ENCODE data around the gene MEDAG.

MEDAG gene

DNA sequence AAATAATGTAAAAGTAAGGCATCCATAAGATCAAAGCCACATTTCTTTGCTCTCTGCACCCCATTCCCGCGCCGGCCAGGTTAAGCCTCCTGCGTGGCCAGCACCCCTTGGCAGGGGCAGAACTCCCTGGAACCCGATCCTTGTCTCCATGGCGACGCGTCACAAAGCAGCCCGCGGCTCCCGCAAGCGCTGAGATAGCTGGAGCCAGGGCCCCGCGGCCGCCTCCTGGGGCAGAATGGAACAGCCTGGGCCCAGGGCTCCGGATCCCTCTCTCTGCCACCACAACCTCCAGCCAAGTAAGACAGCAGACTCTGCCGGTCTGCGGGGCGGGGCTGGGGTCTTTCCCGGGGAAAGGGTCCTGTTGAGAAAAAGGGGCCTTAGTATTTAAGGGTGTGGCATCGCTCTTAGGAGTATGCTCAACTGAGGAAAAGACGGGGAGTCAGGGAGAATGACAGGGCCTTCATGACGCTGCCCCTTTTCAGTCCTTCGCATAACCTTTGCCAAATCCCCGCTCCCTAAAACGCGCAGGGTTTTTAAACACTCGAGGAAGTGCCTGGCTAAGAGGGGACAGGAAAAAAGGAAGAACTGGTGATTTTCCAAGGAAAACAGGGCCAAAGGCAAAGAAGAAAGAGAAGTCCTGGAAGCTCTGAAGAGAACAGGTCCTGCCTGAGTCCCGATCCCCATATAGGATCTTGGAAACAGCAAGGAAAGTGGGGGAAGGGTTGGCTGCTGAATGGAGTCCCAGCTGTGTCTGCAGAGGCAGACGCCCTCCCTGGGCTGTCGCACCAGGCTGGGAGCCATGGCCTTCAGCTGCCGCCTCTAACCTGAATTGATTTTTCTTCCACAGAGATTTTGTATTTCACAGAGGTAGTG, 26.6 kb downstream of the MEDAG start, which contains the start of gene TEX26:
TEX26 (plus strand) TSS at position 176 of the 873 bp plus-strand sequence; CDS start at position 236, 60 bp downstream.
- Histone ChIP-seq H3K9me3 (ENCODE audit: control insufficient read depth, insufficient read depth, low read length) (no peaks in the 10 kb centered on the region), H3K4me1 (ENCODE audit: insufficient read depth, low read length) (peaks cover 15% of the 10 kb centered on the region; the same call in 1 of the 2 replicates), H3K9ac (ENCODE audit: low read depth, low read length) (peak within 1 kb of the TSS; percentile 40; the same call in 1 of the 2 replicates), H3K36me3 (ENCODE audit: insufficient read depth, low read length) (no peaks in the 10 kb centered on the region)

DNA sequence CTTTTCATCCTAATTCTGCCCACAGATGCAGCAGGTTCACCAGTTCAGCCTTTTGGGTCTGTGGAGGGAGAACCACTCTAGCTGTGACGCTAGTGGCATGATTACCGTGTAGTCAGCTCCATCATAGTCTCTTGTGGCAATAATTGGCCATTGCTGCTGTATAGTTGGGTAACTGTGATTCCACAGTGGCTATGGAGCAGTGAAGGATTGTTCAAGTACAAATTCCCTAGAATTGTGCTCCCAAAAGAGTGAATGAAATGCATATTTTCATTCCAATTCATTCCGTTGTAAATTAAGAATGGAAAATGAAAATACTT, 27.2 kb downstream of the MEDAG start:
- Histone ChIP-seq H3K9ac (ENCODE audit: low read depth, low read length) (no peak overlapping the region), H3K36me3 (ENCODE audit: insufficient read depth, low read length) (no peaks in the 10 kb centered on the region), H3K9me3 (ENCODE audit: control insufficient read depth, insufficient read depth, low read length) (no peaks in the 10 kb centered on the region), H3K4me1 (ENCODE audit: insufficient read depth, low read length) (peaks cover 15% of the 10 kb centered on the region; the same call in 1 of the 2 replicates)

DNA sequence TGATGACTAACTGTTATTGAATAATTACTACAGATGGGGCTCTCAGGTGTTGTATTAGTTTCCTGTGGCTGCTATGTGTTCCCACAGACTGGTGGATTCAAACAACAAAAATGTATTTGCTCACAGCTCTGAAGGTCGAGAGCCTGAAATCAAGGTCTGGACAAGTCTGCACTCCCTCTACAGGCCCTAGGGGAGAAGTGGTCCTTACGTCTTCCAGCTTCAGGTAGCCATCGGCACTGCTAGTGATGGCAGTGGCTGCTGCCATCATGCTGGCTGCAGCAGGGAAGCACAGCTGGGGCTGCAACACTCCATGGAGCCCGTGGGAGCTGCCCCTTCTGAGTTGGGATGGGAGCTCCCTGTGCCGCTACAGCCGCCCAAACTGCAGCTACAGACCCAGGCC, 28.3 kb downstream of the MEDAG start:
- Histone ChIP-seq H3K9me3 (ENCODE audit: control insufficient read depth, insufficient read depth, low read length) (no peaks in the 10 kb centered on the region), H3K4me1 (ENCODE audit: insufficient read depth, low read length) (peaks cover 9% of the 10 kb centered on the region; the same call in 1 of the 2 replicates), H3K36me3 (ENCODE audit: insufficient read depth, low read length) (no peaks in the 10 kb centered on the region), H3K9ac (ENCODE audit: low read depth, low read length) (no peak overlapping the region)

DNA sequence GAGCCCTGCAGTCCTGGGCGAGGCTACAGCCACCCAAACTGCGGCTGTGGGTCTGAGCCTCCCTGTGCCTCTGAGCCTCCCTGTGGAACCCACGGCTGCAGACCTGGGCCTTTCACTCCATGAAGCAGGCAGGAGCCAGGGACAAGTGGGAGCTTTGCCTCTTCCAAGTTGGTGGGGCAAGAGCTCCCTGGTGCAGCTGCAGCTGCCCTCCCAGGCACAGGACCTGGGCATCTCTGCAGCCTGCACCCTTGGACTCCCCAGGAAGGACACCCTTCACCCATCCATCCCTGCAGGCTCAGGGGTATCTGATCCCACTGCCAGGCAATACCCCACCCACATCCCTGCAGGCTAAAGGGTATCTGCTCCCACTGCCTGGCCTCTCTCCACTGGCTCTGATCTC, 28.7 kb downstream of the MEDAG start:
- H3K9me3 ChIP-seq (ENCODE audit: control insufficient read depth, insufficient read depth, low read length): no peaks in the 10 kb centered on the region
- H3K4me1 ChIP-seq (ENCODE audit: insufficient read depth, low read length): peaks cover 9% of the 10 kb centered on the region; the same call in 1 of the 2 replicates
- no peaks in the 10 kb centered on the region for H3K36me3 ChIP-seq (ENCODE audit: insufficient read depth, low read length)
- H3K9ac ChIP-seq (ENCODE audit: low read depth, low read length): no peak overlapping the region

DNA sequence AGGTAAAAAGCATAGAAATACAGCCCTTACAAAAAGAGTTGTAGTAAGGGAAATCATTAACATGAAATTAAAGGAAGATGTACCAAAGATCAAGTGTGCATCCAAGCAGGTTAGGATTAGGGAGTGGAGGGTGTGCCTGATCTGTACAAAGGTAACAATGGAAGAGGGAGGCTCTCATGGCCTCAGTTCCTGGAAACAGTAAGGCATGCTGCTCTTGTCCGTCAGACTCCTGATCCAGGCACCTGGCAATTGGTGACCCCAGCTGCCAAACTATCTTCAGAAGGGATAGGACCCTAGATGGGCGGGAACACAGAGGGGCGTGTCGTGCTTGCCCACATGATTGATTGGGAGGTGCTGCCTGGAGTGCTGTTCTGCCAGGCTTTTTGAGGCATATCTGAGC, 30.9 kb downstream of the MEDAG start:
- Histone ChIP-seq H3K4me1 (ENCODE audit: insufficient read depth, low read length) (peaks cover 9% of the 10 kb centered on the region; the same call in 1 of the 2 replicates), H3K9me3 (ENCODE audit: control insufficient read depth, insufficient read depth, low read length) (no peaks in the 10 kb centered on the region), H3K36me3 (ENCODE audit: insufficient read depth, low read length) (no peaks in the 10 kb centered on the region), H3K9ac (ENCODE audit: low read depth, low read length) (no peak overlapping the region)

DNA sequence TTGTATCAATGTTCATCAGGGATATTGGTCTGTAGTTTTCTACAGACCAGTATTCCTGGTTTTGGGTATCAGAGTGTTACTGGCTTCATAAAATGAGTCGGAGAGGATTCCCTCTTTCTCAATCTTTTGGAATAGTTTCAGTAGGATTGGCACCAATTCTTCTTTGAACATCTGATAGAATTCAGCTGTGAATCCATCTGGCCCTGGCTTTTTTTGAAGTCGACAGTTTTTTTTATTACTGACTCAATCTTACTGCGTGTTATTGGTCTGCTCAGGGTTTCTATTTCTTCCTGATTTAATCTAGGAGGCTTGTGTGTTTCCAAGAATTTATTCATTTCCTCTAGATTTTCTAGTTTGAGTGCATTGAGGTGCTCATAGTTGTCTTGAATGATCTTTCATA, 37.8 kb downstream of the MEDAG start:
- H3K9ac ChIP-seq (ENCODE audit: low read depth, low read length): no peak overlapping the region
- H3K36me3 ChIP-seq (ENCODE audit: insufficient read depth, low read length): no peaks in the 10 kb centered on the region
- no peaks in the 10 kb centered on the region for H3K9me3 ChIP-seq (ENCODE audit: control insufficient read depth, insufficient read depth, low read length)
- H3K4me1 ChIP-seq (ENCODE audit: insufficient read depth, low read length): no peaks in the 10 kb centered on the region

DNA sequence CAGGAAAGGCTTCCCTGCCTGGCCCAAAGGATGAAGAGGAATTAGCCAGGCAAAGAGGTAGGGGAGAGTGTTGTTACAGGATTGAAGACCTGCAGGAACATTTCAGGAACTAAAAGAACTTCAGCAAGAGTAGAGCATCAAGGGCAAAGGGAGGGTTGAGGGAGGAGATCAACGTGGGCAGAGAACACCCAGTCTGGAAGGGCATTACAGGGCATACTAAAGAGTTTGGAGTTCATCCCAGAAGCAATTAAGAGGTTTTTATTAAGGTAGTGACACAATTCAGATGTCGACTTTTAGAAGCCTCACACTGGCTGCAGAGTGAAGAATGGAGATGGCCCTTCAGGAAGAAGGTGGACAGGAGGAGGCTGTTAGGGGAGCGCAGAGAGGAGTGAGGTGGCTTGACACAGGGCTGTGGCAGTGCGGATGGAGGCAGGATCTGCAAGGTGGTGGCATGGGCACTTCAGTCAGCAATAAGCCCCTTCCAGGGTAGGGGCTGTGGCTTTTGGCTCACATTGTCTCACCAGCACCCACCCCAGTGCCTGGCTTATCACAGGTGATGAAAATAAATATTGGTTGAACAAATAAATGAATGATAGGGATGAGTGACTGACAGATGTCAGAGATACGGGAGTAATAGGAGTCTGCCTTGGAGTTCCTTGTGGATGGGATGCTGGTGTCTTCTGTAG, 51.3 kb downstream of the MEDAG start:
- peaks cover 5% of the 10 kb centered on the region; the same call in 1 of the 2 replicates for H3K9me3 ChIP-seq (ENCODE audit: control insufficient read depth, insufficient read depth, low read length)
- H3K4me1 ChIP-seq (ENCODE audit: insufficient read depth, low read length): no peaks in the 10 kb centered on the region
- H3K36me3 ChIP-seq (ENCODE audit: insufficient read depth, low read length): no peaks in the 10 kb centered on the region
- H3K9ac ChIP-seq (ENCODE audit: low read depth, low read length): no peak overlapping the region

DNA sequence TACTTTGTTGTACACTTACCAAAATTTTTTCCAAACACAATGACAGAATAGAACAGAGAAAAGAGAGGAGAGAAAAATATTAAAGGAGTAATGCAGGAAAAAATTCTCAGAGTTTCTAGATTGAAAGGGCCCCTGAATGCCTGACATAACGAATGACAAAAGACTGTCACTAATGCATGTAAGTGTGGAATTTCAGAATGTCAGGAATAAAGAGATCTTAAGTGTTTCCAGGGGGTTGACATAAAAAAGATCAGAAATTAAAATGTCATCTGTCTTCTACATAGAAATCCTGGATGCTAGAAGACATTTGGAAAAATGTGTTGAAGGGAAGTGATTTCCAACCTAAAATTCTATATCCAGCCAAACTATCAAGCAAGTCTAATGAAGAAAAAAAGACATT, 53.6 kb downstream of the MEDAG start:
- Histone ChIP-seq H3K36me3 (ENCODE audit: insufficient read depth, low read length) (no peaks in the 10 kb centered on the region), H3K4me1 (ENCODE audit: insufficient read depth, low read length) (no peaks in the 10 kb centered on the region)

DNA sequence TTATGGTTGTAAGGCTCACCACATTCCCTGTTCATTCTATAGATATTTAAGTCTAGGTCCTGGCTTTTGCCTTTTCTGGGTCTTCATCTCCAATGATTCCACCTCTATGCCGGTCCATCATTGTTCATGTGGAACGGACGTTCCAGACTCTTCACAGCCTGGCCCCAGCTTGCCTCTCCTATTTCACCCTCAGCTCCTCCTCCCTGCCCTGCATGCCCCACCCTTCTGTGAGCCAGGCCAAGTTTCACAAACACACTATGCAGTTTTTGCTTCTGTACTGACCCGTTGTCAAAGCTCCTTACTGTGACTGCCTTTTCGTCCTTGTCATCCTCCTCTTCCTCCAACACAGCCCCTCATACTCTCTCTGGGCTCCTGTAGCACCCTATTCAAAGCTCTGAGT, 57.7 kb downstream of the MEDAG start:
- no peaks in the 10 kb centered on the region for H3K36me3 ChIP-seq (ENCODE audit: insufficient read depth, low read length)
- H3K4me1 ChIP-seq (ENCODE audit: insufficient read depth, low read length): no peaks in the 10 kb centered on the region
- no peak overlapping the region for H3K9ac ChIP-seq (ENCODE audit: low read depth, low read length)
- H3K9me3 ChIP-seq (ENCODE audit: control insufficient read depth, insufficient read depth, low read length): peaks cover 28% of the 10 kb centered on the region

More for the DNA sequence above, 53.6 kb downstream of the MEDAG start:
- Histone ChIP-seq H3K9ac (ENCODE audit: low read depth, low read length) (no peak overlapping the region), H3K9me3 (ENCODE audit: control insufficient read depth, insufficient read depth, low read length) (peaks cover 10% of the 10 kb centered on the region; the same call in 1 of the 2 replicates)

DNA sequence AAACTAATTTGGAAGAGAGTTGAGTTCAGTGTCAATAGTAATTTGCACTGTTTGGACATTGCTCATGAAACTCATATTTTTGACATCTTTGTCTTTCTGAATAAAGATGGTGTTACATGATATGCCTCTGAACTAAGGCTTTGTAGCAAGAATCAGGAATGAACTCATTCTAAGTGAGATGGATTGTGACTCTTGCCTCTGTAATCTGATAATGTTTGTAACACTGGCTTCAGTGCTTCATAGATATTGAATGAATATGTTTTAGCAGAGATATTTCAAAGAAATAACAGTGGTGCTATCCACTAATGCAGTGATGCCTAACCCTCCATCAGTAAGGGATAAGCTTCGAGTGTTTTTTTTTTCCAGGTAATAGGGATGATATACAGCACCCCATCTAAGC, 59.3 kb downstream of the MEDAG start:
- peaks cover 23% of the 10 kb centered on the region for H3K9me3 ChIP-seq (ENCODE audit: control insufficient read depth, insufficient read depth, low read length)
- no peak overlapping the region for H3K9ac ChIP-seq (ENCODE audit: low read depth, low read length)
- no peaks in the 10 kb centered on the region for H3K36me3 ChIP-seq (ENCODE audit: insufficient read depth, low read length)
- no peaks in the 10 kb centered on the region for H3K4me1 ChIP-seq (ENCODE audit: insufficient read depth, low read length)

DNA sequence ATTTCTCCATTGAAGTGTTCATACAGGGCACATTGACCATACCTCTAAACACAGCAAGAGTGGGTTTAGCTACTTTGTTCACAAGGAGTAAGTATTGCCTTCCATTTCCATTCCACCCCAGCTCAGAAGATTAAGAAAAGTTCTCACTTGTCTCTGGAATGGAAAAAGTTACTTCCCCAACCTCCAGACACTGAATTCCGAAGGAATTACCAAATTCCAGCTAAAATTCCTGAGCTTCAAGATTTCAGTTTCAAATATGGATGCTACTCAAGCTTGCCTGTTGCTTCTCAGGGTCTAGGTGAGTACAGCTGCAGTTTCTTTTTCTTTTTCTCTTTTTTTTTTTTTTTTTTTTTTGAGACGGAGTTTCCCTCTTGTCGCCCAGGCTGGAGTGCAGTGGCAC, 60.0 kb downstream of the MEDAG start:
- H3K36me3 ChIP-seq (ENCODE audit: insufficient read depth, low read length): no peaks in the 10 kb centered on the region
- peaks cover 23% of the 10 kb centered on the region for H3K9me3 ChIP-seq (ENCODE audit: control insufficient read depth, insufficient read depth, low read length)
- no peak overlapping the region for H3K9ac ChIP-seq (ENCODE audit: low read depth, low read length)
- no peaks in the 10 kb centered on the region for H3K4me1 ChIP-seq (ENCODE audit: insufficient read depth, low read length)

DNA sequence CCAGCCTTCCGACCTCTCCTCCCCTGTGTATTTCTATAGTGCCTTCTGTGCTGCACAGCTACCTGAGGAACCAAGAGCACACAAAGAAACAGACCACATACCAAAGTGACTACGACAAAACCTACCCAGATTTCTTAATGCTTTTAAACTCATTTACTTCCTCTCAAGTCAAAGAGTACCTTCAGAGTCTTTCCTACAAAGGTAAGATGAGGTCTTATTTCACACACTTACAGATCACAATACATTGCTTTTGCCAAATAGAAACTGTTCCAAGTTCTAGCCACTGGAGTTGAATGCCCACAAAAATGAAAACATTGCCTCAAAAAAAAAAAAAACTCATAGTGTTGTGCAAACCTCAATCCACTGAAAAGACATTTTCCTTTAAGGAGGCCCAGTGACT, 62.8 kb downstream of the MEDAG start:
- H3K9me3 ChIP-seq (ENCODE audit: control insufficient read depth, insufficient read depth, low read length): peaks cover 22% of the 10 kb centered on the region
- no peaks in the 10 kb centered on the region for H3K4me1 ChIP-seq (ENCODE audit: insufficient read depth, low read length)
- H3K36me3 ChIP-seq (ENCODE audit: insufficient read depth, low read length): no peaks in the 10 kb centered on the region
- H3K9ac ChIP-seq (ENCODE audit: low read depth, low read length): no peak overlapping the region

DNA sequence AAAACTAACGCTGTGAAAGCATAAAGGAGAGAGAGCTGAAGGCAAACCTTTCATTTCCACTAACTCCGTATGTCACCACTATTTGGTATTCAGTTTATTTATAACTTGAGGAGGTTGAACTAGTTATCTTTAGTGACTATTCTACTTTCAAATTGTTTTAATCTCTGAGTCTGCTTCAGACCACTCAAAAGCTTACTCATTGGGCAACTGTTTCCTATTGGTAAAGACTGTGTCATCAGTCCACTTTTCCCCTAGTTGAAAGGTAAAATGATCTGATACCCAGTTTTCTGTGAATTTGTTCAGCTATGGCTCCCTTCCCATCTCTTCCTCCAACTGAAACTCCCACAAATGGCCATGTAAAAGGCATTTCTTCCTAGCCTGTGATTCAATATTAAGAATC, 65.5 kb downstream of the MEDAG start:
- no peak overlapping the region for H3K9ac ChIP-seq (ENCODE audit: low read depth, low read length)
- no peaks in the 10 kb centered on the region for H3K36me3 ChIP-seq (ENCODE audit: insufficient read depth, low read length)
- H3K9me3 ChIP-seq (ENCODE audit: control insufficient read depth, insufficient read depth, low read length): peaks cover 7% of the 10 kb centered on the region
- peaks cover 4% of the 10 kb centered on the region; the same call in 1 of the 2 replicates for H3K4me1 ChIP-seq (ENCODE audit: insufficient read depth, low read length)

DNA sequence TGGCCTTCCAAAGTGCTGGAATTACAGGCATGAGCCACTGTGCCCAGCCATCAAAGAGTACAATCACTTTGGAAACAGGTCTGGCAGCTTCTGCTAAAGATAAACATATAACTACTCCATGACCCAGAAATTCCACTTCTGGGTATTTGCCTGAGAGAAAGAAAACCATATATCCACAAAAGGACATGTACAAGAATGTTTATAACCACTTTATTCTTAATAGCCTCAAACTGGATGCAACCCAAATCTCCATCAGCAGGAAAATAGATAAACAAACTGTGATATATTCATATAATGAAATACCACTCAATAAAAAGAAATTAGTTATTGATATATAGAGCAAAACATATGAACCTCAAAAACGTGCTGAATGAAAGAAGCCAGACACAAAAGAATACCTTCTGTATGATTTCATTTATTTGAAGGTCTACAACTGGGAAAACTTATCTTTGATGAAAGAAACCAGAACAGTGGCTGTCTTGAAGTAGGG, 66.9 kb downstream of the MEDAG start:
- H3K9me3 ChIP-seq (ENCODE audit: control insufficient read depth, insufficient read depth, low read length): peaks cover 3% of the 10 kb centered on the region
- no peaks in the 10 kb centered on the region for H3K36me3 ChIP-seq (ENCODE audit: insufficient read depth, low read length)
- H3K4me1 ChIP-seq (ENCODE audit: insufficient read depth, low read length): peaks cover 12% of the 10 kb centered on the region; the same call in 1 of the 2 replicates
- no peak overlapping the region for H3K9ac ChIP-seq (ENCODE audit: low read depth, low read length)

All from ES-I3 (cell line).